ENCODE results near the gene MDC1. TPM values are rescaled to one million over a fixed set of nuclear protein-coding genes. Genes with fewer than 3 reads are reported as not detected.
A peak's percentile ranks its signal among the peaks of the same experiment; 100 is the strongest.

The MDC1 gene
- total RNA-seq, 1 donor, result 12.1 TPM

DNA sequence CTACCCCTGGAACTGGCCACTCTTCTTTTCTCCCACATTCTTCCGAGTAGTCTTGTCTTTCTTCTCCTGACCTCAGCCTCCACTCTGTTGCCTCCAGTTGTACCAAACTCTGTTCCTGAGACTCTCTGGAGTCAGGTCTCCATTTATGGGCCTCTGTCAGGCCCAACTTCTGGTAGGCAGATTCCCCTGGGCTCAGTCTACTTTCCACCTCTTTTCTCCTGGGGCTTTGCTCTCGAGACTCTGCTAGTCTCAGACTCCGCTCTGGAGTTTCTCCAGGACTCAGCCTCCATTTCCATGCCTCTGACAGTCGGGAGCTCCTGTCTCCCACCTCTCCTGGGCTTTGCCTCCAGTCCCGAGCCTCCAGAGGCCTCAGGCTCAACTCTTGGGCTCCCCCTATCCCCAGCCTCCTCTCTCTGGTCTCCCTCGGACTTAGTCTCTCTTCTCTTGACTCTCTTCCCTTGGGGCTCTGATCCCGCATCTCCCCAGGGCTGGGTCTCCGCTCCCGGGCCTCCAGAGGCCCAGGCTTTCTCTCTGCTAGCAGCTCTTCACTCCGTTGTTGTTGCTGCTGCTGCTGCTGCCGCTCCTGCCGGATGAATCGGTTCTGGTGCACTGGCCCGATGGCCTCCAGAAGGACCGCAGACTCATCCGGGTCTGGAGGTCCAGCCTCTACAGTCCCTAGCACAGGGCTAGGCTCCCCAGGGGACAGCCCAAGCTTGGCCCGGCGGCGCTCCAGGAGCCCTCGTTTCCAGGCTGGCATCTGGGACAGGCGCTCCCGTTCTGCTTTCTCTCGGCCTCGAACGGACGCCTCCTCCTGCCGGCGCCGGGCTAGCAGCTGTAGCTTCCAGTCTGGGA is 31.7 kb downstream of the MDC1 start:
- peak overlapping the region; percentile 93 for H3K4me3 ChIP-seq (ENCODE audit: low read depth, low read length)
- TF ChIP-seq, protein P1, sequence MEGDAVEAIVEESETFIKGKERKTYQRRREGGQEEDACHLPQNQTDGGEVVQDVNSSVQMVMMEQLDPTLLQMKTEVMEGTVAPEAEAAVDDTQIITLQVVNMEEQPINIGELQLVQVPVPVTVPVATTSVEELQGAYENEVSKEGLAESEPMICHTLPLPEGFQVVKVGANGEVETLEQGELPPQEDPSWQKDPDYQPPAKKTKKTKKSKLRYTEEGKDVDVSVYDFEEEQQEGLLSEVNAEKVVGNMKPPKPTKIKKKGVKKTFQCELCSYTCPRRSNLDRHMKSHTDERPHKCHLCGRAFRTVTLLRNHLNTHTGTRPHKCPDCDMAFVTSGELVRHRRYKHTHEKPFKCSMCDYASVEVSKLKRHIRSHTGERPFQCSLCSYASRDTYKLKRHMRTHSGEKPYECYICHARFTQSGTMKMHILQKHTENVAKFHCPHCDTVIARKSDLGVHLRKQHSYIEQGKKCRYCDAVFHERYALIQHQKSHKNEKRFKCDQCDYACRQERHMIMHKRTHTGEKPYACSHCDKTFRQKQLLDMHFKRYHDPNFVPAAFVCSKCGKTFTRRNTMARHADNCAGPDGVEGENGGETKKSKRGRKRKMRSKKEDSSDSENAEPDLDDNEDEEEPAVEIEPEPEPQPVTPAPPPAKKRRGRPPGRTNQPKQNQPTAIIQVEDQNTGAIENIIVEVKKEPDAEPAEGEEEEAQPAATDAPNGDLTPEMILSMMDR (IDR thresholded peaks at IDR 0.05; ENCODE audit: insufficient read depth, low read length), result peak; percentile 28
- DNase-seq (ENCODE audit: low read depth), result peak; percentile 43

- no peak for DNase-seq (ENCODE audit: low read depth)
- TF ChIP-seq, protein P1 (IDR thresholded peaks at IDR 0.05; ENCODE audit: insufficient read depth, low read length), result no peak
- peak overlapping the region; percentile 93 for H3K4me3 ChIP-seq (ENCODE audit: low read depth, low read length)
Measured at GRCh38 chr6:30684386-30685156, 32.5 kb downstream of the MDC1 start.

GRCh38 chr6:30683980-30684338 is 33.1 kb downstream of the MDC1 start:
- peak overlapping the region; percentile 93 for H3K4me3 ChIP-seq (ENCODE audit: low read depth, low read length)
- TF ChIP-seq, protein P1 (IDR thresholded peaks at IDR 0.05; ENCODE audit: insufficient read depth, low read length), result no peak
- DNase-seq (ENCODE audit: low read depth), result no peak

DNA sequence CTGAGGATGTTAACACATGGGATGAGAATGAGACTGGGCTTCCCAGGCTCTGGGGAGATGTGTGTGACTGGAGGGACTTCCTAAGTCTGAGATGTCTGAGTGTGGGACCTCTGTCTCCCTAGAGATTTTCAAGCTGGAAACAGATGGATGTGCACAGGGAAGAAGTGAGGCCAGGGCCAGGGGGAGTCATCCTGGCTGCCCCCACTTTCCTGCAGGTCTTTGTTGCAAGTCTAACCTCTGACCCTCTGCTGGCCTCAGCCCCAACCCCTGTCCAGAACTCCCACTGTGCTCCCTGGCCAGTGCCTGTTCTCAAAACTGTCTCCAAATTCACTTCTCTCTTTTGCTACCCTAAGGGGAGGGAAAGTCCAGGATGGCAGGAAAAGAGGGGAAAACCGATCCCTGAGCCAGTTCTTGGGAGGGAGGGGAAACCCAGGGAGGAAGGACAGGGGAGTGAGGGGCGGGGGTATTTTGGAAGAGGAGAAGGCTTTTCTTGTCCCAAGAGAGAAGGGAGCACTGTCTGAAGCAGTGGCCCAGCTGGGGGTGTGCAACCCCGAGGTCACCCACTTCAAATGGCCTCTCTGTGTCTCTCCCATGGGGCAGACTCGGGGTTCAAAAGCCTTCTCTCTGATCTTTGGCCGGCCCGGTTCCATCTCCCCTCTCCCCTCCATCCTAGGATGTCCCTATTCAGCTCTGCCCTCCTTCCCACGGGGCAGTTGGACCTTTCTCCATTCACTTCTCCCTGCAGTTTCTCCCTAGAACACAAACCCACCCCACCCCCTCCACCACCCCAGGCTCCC is 33.7 kb downstream of the MDC1 start:
- TF ChIP-seq, protein P1 (IDR thresholded peaks at IDR 0.05; ENCODE audit: insufficient read depth, low read length), result no peak
- peak overlapping the region; percentile 93 for H3K4me3 ChIP-seq (ENCODE audit: low read depth, low read length)
- no peak for DNase-seq (ENCODE audit: low read depth)

DNA sequence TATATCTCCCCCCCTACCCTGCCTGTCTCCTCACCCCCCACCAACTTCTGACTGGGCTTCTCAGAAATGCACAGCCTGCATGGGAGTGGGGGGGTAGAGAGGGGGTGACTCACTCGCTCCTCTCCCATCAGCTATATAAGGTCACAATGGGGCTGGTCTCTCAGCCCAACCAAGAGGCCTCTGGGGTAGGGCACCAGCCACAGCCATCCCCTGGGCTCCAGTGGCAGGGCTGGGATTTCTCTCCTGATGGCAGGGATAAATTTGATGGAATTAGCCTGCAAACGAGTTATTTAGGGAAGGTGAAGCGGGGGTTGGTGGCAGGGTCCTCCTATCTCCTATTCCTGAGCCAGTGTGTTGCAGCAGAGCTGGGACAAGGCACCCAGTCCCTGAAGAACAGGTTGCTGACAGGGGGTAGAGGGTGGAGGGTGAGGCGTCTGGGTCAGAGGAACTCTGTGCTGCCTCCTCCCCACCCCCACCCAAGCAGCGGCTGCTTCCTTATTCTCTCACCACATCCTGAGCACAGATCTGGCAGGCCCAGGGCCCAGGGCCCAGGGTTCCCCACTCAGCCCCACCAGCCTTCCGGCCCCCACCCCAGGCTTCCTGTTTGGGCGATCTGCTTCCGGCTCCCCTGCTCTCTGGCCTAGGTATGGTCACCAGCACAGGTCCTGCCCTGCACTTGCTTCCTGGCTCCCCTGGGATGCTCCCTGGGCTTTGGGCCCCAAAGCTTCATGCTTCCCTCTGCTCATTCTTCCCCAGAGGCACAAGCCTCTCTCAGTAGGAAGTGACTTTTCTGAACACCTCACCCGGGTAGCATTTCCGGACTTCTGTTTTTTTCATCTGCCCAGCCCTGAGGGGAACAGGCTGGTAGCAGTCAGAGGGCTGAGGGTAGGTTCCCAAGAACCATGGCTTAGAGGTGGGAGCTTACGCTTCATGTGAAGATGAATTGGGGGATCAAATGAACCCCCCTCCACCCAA is 34.7 kb downstream of the MDC1 start:
- TF ChIP-seq, protein P1 (IDR thresholded peaks at IDR 0.05; ENCODE audit: insufficient read depth, low read length), result no peak
- H3K4me3 ChIP-seq (ENCODE audit: low read depth, low read length), result peak overlapping the region; percentile 93
- peak; percentile 82 for DNase-seq (ENCODE audit: low read depth)
